ENCODE results near the gene PRDM11. TPM values are rescaled to one million over a fixed set of nuclear protein-coding genes. Genes with fewer than 3 reads are reported as not detected.
A peak's percentile ranks its signal among the peaks of the same experiment; 100 is the strongest.

Gene PRDM11
- total and polyA plus RNA-seq, 4 donors, result 3.7 to 35.1 (median 14.1) TPM

DNA sequence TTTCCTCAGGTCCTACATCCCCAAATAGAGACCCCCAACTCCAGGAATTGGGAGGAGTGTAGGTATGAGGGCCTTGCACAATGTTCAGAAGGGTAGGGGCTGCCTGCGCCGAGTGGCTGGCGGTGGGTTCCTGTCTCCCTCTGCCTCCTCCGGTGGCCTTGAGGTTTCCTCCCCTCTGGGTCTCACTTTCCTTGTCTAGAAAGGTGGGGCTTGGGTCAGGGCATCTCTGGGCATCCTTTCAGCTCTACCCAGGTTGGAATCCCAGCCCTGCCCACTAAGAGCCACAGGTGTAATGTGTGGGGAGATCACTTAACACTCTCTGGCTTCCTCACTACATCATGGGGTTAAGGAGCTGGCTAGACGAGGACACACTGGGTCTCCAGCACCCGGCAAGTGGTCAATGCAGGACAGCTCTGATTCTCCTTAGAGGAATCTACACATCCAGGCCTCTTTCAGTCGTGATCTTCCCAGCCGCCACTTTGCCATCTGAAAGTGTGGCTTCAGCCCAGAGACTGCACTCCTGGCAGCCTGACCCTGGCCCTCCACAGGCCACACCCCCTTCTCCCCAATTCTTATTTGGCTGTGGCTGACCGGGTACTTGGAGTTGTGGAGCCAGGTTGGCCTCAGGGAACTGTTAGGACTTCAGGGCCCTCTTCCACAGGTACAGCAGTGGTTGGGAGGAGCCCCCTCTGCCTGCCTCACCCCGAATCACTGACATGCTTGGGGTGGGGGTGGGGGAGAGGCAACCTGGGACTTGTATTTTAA, 22.1 kb downstream of the PRDM11 start:
- ATAC-seq (ENCODE audit: insufficient read depth, low FRiP score), result no peak
- DNase-seq, result no peak

DNA sequence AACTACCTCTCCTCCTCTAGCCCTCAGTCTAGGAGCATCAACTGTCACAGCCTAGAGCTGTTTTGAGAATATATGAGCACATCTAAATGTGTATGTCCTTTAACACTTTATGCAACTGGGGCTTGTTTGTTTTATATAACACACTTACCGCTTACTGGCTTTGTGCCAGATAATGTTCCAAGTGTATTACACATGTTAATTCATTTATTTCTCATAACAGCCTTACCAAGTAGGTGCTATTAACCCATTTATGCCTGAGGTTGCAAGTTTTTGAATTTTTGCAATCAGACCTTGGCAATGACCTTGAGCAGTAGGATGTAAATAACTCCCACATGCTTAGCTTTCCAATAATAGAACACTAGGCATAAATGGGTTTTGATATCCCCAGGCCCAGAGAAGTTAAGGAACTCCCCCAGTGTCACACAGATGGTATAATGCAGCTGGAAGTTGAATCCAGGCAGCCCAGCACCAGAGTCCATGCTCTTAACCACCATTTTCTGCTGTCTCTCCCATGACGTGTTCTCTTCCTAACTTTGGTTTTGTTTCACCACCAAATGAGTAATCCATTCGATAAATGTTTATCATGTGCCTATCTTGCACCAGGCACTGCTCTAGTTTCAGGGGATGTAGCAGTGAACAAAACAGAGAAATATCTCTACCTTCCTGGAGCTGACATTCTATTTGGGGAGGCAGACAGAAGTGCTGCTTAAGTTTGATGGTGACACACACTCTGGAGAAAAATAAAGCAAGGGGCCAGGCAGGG, 23.1 kb downstream of the PRDM11 start:
- Histone ChIP-seq H3K9ac (ENCODE audit: insufficient read depth in 1 of 2, low read length in 2 of 2) (no peak overlapping the region), H3K27me3 (ENCODE audit: control insufficient read depth in 3 of 3, insufficient read depth in 3 of 3, low read length in 2 of 3) (no peaks in the 10 kb centered on the region), H3K36me3 (ENCODE audit: control insufficient read depth in 4 of 4, insufficient read depth in 4 of 4, low read length in 4 of 4) (no peaks in the 10 kb centered on the region), H3K9me3 (ENCODE audit: control insufficient read depth in 4 of 4, insufficient read depth in 3 of 4, low read length in 3 of 4) (no peaks in the 10 kb centered on the region), H3K27ac (ENCODE audit: low read depth in 1 of 2, low read length in 1 of 2) (no peak overlapping the region), H3K4me3 (no peak overlapping the region), H3K4me1 (ENCODE audit: control insufficient read depth in 5 of 5, insufficient read depth in 5 of 5, low read length in 5 of 5) (peaks cover 0 to 13% (median 8%) of the 10 kb centered on the region in 5 donors)
- no peak for TF ChIP-seq CTCF (IDR thresholded peaks at IDR 0.05; ENCODE audit: control extremely low read depth, extremely low read depth)
- ATAC-seq (ENCODE audit: insufficient read depth, low FRiP score) (no peak), DNase-seq (no peak)
- 61 to 68% methylated on average over 3 of the region's 3 CpGs for WGBS, 2 donors

More for the DNA sequence above, 22.1 kb downstream of the PRDM11 start:
- no peak overlapping the region for H3K4me3 ChIP-seq
- 59 to 67% methylated on average over 10 of the region's 10 CpGs for WGBS, 2 donors
- H3K9me3 ChIP-seq (ENCODE audit: control insufficient read depth in 4 of 4, insufficient read depth in 3 of 4, low read length in 3 of 4), result no peaks in the 10 kb centered on the region
- no peak overlapping the region for H3K27ac ChIP-seq (ENCODE audit: low read depth in 1 of 2, low read length in 1 of 2)
- H3K27me3 ChIP-seq (ENCODE audit: control insufficient read depth in 3 of 3, insufficient read depth in 3 of 3, low read length in 2 of 3), result no peaks in the 10 kb centered on the region
- H3K9ac ChIP-seq (ENCODE audit: insufficient read depth in 1 of 2, low read length in 2 of 2), result no peak overlapping the region
- H3K36me3 ChIP-seq (ENCODE audit: control insufficient read depth in 4 of 4, insufficient read depth in 4 of 4, low read length in 4 of 4), result no peaks in the 10 kb centered on the region
- no peak for TF ChIP-seq CTCF (IDR thresholded peaks at IDR 0.05; ENCODE audit: control extremely low read depth, extremely low read depth)
- H3K4me1 ChIP-seq (ENCODE audit: control insufficient read depth in 5 of 5, insufficient read depth in 5 of 5, low read length in 5 of 5), result peaks cover 0 to 17% (median 13%) of the 10 kb centered on the region in 5 donors

DNA sequence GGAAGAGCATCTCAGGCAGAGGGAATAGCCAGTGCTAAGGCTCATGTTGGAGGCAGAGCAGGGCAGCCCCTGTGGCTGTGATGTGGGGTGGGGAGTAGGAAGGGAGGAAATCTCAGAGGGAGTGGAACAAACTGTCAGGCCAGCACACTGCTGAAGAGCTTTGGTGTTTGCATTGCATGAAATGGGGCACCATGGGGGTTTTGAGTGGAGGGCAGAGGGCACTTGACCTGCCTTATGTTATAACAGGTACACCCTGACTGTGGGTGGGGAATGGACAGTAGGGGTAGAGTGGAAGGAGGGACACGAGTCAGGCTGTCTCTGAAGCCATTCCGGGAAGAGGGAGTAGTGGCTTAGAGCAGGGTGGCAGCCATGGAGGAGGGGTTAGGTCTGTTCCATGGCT, 24.0 kb downstream of the PRDM11 start:
- H3K4me1 ChIP-seq (ENCODE audit: control insufficient read depth in 5 of 5, insufficient read depth in 5 of 5, low read length in 5 of 5), result peaks cover 0 to 13% (median 6%) of the 10 kb centered on the region in 5 donors
- no peaks in the 10 kb centered on the region for H3K27me3 ChIP-seq (ENCODE audit: control insufficient read depth in 3 of 3, insufficient read depth in 3 of 3, low read length in 2 of 3)
- no peak overlapping the region for H3K4me3 ChIP-seq
- ATAC-seq (ENCODE audit: insufficient read depth, low FRiP score) (no peak), DNase-seq (no peak)
- H3K36me3 ChIP-seq (ENCODE audit: control insufficient read depth in 4 of 4, insufficient read depth in 4 of 4, low read length in 4 of 4), result no peaks in the 10 kb centered on the region
- TF ChIP-seq CTCF (IDR thresholded peaks at IDR 0.05; ENCODE audit: control extremely low read depth, extremely low read depth), result no peak
- H3K27ac ChIP-seq (ENCODE audit: low read depth in 1 of 2, low read length in 1 of 2), result peak overlapping the region in 1 of 2 donors; percentile 21
- H3K9ac ChIP-seq (ENCODE audit: insufficient read depth in 1 of 2, low read length in 2 of 2), result no peak overlapping the region
- no peaks in the 10 kb centered on the region for H3K9me3 ChIP-seq (ENCODE audit: control insufficient read depth in 4 of 4, insufficient read depth in 3 of 4, low read length in 3 of 4)
- 74 to 95% methylated on average over 2 of the region's 2 CpGs for WGBS, 2 donors
